GM18519 (cell line): Measurements from ENCODE around the gene GGT5.
"Not testable (repeated sequence)": the region's sequence is repeated elsewhere in the genome, so short reads cannot be mapped to it uniquely, and the experiment has no call there.

Experiments used
- ATAC-seq: cut with Tn5 transposase; IDR thresholded peaks from one replicate; pipeline ENCODE4 v1.9.1; 2021; ENCODE audit warnings: mild to moderate bottlenecking, moderate library complexity; ENCODE audit not compliant: unreplicated experiment, low FRiP score

The GGT5 gene

DNA sequence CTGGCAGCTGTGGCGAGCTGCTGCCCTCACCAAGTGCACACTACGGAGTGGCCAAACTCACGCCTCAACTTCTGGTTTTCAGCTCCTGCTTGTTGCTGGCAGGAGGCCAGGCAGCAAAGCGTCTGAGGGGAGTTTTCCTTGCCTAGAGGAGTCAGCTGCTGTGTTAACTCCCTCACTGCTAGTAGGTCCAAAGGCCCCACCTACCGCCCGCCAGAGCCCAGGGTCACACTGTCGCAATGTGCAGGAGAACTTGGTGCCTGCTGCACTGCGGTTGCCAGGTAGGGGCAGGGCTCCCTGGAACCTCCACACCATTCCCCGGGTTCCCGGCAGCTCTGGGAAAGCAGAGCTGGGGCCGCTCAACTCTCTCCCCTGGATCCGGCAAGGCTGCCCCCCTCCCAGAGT is at the start of gene GGT5:
TSS of gene GGT5 (minus strand) at position 53 of the 402 bp plus-strand sequence. CDS start 357 bp downstream, outside the sequence.
- ATAC-seq: not testable (repeated sequence)

DNA sequence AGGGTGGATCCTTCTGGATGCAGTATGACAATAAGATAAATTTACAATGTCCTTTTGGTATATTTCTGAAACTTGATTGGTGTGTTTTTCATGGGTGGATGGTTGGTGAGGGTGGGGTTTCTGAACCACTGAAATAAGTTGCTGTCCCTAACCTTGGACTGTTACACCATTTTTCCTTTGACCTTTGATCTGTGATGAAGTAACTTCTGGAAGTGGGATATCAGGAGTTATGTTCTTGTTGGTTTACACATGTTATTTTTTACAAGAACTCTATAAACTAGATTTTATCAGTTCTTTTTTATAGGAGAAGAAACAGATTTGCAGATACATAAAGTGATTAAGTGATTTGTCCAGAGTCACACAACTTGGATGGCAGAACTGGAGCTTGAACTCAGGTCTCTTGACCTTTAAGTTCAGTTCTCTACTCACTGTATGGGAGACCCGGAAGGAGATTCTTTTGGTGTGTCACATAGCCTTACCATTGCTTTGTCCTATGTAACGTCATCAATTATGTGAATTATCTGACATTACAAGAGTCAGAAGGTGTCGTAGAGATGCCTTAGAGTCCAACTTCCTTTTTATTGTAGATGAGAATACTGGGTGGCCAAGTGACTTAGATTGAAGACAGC is 47.4 kb upstream of the GGT5 start:
- ATAC-seq: not testable (repeated sequence)

- no peak for ATAC-seq
These were observed 46.8 kb upstream of the GGT5 start for GRCh38 chr22:24291515-24292201.

- no peak for ATAC-seq
These were observed 45.6 kb upstream of the GGT5 start for GRCh38 chr22:24290459-24290858.

DNA sequence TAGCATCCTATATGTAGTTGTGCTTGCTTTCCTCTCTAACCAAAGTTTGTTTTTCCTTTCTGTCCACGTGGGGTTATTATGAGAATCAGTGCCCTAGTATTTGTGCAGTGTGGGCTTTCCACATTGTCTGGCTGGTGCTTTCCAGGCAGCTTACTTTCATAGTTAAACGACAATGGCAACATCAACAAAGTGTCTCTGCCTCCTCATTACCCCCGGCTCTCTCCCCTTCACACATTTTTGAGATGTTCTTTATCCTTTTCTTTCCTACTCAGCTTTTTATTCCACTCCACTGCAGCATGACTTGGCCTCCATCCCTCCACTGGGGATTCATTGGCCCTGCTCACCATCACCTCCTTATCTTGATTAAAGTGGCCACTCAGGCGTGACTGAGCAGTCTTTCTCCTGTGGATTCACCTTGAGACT is 44.9 kb upstream of the GGT5 start:
- no peak for ATAC-seq

DNA sequence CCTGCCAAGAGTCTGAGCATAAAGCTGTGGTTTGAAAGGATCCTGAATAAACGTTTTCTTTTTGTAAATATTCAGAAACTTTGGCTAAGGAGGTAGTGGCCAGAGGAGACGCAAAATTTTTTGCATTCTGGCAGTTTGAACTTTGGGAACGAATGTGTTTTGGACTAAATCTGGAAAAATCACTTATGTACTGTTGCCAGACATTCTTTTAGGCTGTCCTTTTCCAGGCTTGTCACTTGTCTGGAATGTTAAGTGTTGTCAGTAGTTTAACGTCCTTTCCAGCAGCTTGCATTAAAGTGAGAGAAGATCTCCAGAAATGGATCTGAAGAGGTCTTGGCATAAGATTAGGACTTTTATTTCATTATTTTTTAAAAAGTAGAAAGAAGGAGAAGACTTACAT is 44.2 kb upstream of the GGT5 start:
- no peak for ATAC-seq

DNA sequence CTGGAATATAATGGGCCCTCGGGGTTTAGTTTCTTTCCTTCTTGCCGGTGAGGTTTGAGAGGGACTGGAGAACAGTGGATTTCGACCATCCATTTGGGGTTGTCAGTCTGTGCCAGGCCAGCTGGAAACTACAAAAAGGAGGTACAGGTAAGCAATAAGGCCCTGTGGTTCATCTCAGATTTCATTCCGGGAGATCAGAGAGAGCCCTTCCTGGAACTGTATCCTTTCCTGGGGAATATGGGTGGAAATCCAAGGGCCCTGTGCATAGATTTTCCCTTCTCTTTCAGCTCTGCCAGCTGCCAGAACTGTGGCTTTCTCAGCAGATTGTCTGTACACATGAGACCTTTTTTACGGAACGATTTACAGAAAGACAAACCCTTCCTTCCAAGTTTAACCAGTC is 42.9 kb upstream of the GGT5 start:
- ATAC-seq: not testable (repeated sequence)

GRCh38 chr22:24287212-24287611 is 42.3 kb upstream of the GGT5 start:
- not testable (repeated sequence) for ATAC-seq

DNA sequence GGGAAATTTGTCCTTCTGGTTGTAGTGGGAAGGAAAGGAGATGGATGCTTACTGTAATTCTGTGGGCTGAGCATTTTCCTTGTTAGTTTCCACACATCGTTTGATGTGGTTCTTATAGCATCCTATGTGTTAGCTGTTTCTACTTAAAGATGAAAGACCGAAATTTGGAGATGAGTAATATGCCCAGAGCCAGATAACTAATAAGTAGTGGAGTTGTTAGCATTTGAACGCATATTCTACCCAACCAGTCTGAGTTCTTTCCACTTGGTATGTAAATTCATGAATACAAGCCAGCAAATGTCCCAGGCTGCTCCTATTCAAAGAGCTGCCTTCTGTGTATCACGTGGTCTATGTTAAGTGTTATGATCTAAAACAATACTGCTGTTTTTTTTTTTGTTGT is 40.4 kb upstream of the GGT5 start:
- ATAC-seq: no peak

DNA sequence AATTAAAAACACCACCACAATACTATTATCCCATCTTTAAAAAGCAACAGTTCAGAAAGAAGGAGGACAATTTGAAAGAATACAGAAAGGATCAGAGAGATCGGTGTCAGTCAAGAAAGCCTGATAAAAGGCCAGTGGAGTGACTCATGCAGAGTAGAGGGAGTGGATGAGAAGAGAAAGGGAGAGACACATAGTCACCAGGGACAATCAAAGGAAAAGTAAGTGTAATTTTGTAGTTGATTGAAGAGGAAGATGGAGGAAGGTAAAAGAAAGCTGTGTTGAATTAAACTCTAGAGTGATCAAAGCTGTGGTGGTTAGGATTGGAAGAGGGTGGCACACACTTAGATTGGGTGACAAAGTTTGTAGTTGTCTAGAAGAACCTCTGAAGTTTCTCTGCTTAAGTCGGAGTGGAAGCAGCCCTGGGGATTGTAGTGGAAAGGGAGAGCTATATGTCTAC is 39.9 kb upstream of the GGT5 start:
- no peak for ATAC-seq

DNA sequence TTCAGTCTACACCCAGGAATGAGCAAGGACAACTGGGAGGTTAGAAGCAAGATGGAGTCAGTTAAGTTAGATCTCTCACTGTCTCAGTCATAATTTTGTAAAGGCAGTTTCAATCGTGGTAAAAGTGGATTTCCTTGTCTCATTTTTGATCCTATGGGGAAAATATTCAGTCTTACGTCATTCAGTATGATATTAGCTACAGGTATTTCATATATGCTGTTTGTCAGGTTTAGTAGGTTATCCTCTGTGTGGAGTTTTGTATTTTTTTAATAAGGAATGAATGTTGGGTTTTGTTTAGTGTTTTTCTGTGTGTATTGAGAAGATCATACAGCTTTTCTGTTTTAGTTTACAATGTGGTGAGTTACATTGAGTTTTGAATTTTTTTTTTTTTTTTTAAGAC is 37.5 kb upstream of the GGT5 start:
- no peak for ATAC-seq

DNA sequence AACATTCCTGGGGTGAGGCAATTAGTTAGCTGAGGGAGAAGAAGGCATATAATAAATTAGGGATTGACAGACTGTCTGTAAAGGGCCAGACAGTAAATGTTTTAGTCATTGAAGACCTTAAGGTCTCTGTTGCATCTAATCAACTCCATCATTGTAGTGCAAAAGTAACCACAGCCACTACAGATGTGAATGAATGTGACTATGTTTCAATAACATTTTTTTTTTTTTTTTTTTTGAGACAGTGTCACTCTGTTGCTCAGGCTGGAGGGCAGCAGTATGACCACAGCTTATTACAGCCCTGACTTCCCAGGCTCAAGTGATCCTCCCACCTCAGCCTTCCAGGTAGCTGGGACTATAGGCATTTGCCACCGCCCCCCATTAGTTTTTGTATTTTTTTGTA is 35.5 kb upstream of the GGT5 start:
- not testable (repeated sequence) for ATAC-seq

DNA sequence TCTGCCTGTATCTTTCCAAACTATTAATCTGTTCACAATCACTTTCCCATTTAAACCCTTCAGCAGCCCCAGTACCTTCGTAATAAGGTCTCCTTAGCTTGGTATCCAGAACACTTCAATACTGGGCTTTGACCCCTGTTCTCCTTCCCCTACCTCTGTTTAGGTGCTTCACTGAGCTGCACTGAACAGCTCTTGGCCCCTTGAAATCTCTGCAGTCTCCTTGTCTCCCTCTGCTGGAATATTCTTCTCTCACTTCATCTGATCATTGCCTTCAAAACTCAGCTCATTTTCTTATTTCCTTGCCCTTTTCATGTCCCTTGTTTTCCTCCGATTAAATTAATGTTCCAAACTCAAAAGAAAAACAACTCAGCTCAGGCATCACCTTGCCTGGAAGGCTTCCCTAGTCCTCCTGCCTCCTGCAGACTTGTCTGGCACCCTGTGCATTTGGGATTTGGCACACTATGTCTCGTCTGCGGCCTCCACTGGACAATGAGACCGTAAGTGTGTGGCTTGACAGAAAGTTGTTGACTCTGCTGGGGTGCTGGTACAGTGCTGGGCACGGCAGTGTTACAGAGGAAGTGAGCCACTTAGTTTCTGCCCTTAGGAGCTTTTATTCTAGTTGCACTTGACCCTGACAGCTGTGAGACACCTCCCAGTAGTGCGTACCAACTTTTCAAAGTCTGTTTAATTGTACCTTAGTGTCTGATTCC is 30.0 kb upstream of the GGT5 start:
- ATAC-seq: not testable (repeated sequence)

DNA sequence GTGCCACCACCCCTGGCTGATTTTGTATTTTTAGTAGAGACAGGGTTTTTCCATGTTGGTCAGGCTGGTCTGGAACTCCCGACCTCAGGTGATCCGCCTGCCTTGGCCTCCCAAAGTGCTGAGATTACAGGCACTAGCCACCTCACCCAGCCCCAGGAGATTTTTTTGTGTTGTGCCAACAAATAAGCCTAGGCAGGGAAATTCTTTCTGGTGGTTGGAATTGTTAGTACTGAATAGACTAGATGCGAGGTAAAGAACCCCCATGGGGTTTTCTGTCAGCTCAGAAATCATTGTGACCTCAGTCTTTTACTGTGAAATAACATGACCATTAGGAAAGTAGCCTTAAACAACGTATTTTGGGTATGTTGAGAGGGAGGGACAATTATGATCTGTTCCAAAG is 29.0 kb upstream of the GGT5 start:
- not testable (repeated sequence) for ATAC-seq

DNA sequence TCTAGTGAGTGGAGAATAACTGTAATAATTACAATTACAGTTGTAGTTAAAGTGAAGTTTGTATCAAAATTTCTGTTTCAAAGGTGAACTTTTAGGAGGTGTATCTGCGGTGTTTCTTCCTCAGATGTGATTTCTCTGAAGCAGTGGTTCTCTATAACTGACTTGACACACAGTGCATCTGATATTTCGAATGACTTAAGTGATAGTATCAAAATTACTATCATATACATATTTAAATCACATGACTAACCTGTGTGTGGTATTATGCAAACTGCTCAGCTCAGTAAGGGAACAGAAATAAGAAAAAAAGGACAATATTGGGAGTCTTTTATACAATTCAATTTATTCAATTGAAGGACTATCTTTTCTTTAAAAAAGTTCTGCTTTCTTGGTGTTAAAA is 28.1 kb upstream of the GGT5 start:
- ATAC-seq: not testable (repeated sequence)

DNA sequence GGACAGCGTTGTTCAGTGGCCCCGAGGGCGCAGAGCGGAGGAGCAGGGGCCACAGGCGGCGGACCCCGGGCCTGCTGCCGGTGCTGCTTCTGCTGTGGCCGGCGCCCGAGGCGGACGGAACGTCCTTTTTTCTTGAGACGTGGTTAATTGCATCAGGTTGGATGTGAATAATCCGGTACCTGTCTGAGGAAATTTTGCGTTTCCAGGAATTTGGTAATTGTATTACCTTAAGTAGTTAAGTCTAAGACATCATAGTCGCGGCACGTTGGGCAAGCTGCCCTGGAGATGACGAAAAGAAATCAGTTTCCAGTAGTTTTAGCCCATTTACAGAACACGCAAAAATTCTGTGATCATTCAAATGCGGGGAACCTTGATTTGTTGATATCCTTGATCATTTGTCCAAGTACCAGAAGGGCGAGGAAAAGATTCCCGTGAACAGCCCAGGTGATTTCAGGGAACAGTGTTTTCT is 26.5 kb upstream of the GGT5 start:
- no peak for ATAC-seq

- no peak for ATAC-seq
These were observed 25.9 kb upstream of the GGT5 start, which contains the start of gene SPECC1L for GRCh38 chr22:24270556-24271385. SPECC1L (plus strand) TSS chr22:24270831; CDS start chr22:24302232, 31,401 bp downstream.

DNA sequence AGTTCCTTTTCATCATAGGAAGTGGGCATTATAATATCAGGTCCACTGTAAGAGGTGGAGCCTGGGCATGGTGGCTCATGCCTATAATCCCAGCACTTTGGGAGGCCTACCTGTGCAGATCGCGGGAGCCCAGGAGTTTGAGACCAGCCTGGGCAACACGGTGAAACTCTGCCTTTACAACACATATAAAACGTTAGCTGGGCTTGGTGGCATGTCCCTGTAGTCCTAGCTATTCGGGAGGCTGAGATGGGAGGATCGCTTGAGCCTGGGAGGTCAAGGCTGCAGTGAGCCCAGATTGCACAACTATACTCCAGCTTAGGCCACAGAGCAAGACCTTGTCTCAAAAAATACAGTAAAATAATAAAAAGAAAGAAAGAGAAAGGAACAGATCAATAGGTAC is 21.6 kb upstream of the GGT5 start:
- ATAC-seq: not testable (repeated sequence)

- no peak for ATAC-seq
These were observed 20.9 kb upstream of the GGT5 start for GRCh38 chr22:24265734-24266133.

GRCh38 chr22:24264329-24264896 is 19.5 kb upstream of the GGT5 start:
- ATAC-seq: not testable (repeated sequence)
